ENCODE data around the gene TUBGCP6.

GRCh38 chr22:50250249-50250554, 5.4 kb upstream of the TUBGCP6 start:
- TF ChIP-seq GATA3 (IDR thresholded peaks at IDR 0.05; ENCODE audit: low read depth, low read length) (no peak), GATA2 (IDR thresholded peaks at IDR 0.05; ENCODE audit: low read depth, low read length) (no peak)
